Lung (tissue), 12 donors: Measurements from ENCODE around the gene AFF1. TPM values are rescaled to one million over a fixed set of nuclear protein-coding genes. Genes with fewer than 3 reads are reported as not detected.
"Not testable (repeated sequence)": the region's sequence is repeated elsewhere in the genome, so short reads cannot be mapped to it uniquely, and the experiment has no call there.

Experiments
- ATAC-seq: fragments of 200-7000 bp; cut with Tn5 transposase; one replicate; pipeline ENCODE4 v1.9.1; 2020; ENCODE audit warnings: moderate number of reproducible peaks; ENCODE audit not compliant: insufficient read depth, low FRiP score
- DNase-seq, 3 donors: peaks; one replicate each; pipeline ENCODE4 v3.0.0-alpha.2; 2013 to 2017
- H3K27ac ChIP-seq, 2 donors: one replicate each; pipeline ENCODE4 v1.5.1; 2013; ENCODE audit warnings: mild to moderate bottlenecking in 2 of 2, moderate library complexity in 2 of 2, control low read depth in 1 of 2, inconsistent platforms in 1 of 2, low read depth in 1 of 2, low read length in 1 of 2
- H3K27me3 ChIP-seq, 3 donors: one replicate each; pipeline ENCODE4 v1.5.1; 2013; ENCODE audit warnings: low read length in 2 of 3; ENCODE audit not compliant: control insufficient read depth in 3 of 3, insufficient read depth in 3 of 3
- H3K36me3 ChIP-seq, 4 donors: one replicate each; pipeline ENCODE4 v1.5.1; 2013; ENCODE audit warnings: low read length in 4 of 4, mild to moderate bottlenecking in 1 of 4, moderate library complexity in 1 of 4; ENCODE audit not compliant: control insufficient read depth in 4 of 4, insufficient read depth in 4 of 4
- H3K4me1 ChIP-seq, 5 donors: one replicate each; pipeline ENCODE4 v1.5.1; 2013; ENCODE audit warnings: low read length in 5 of 5, mild to moderate bottlenecking in 2 of 5, moderate library complexity in 1 of 5; ENCODE audit not compliant: control insufficient read depth in 5 of 5, insufficient read depth in 5 of 5
- H3K4me3 ChIP-seq: one replicate; pipeline ENCODE4 v1.5.1; 2013; ENCODE audit warnings: mild to moderate bottlenecking, control low read depth, moderate library complexity
- H3K9ac ChIP-seq, 2 donors: one replicate each; pipeline ENCODE4 v1.5.1; 2013; ENCODE audit warnings: low read length in 2 of 2, control low read depth in 1 of 2; ENCODE audit not compliant: insufficient read depth in 1 of 2
- H3K9me3 ChIP-seq, 4 donors: one replicate each; pipeline ENCODE4 v1.5.1; 2013; ENCODE audit warnings: low read length in 3 of 4, mild to moderate bottlenecking in 1 of 4, moderate library complexity in 1 of 4; ENCODE audit not compliant: control insufficient read depth in 4 of 4, insufficient read depth in 3 of 4
- WGBS, 2 donors: extraction: QIAGEN DNeasy Blood & Tissue Kit; methylation state at CpG; one replicate each; pipeline ENCODE4 v1.1.7; 2013; 5-methylcytosine and 5-hydroxymethylcytosine counted together
- polyA plus RNA-seq, 2 donors: library from polyadenylated mRNA; stranded (reverse); fragments of 200-250 nt; gene quantifications; one replicate each; pipeline ENCODE4 v1.2.1, GENCODE V29; 2013
- total RNA-seq, 2 donors: library from RNA; depleted of rRNA in 1 of 2; stranded (reverse); fragments of >200 nt in 1 of 2; gene quantifications; one replicate each; pipeline ENCODE4 v1.2.1, GENCODE V29; 2014 to 2021
- TF ChIP-seq, protein P1 (sequence below): IDR thresholded peaks from 2 replicates; pipeline ENCODE4 v1.5.1; 2012; ENCODE audit warnings: mild to moderate bottlenecking; ENCODE audit errors: control extremely low read depth, extremely low read depth
- donor health status: control.
- donor health status: control.
- donor health status: Bipolar disorder and iron deficiency.
- donor health status: healthy.
- donor health status: DM: yes; HTN: yes; CAD: no.

The AFF1 gene
- total and polyA plus RNA-seq, 4 donors: 9.5 to 79.0 (median 35.8) TPM

DNA sequence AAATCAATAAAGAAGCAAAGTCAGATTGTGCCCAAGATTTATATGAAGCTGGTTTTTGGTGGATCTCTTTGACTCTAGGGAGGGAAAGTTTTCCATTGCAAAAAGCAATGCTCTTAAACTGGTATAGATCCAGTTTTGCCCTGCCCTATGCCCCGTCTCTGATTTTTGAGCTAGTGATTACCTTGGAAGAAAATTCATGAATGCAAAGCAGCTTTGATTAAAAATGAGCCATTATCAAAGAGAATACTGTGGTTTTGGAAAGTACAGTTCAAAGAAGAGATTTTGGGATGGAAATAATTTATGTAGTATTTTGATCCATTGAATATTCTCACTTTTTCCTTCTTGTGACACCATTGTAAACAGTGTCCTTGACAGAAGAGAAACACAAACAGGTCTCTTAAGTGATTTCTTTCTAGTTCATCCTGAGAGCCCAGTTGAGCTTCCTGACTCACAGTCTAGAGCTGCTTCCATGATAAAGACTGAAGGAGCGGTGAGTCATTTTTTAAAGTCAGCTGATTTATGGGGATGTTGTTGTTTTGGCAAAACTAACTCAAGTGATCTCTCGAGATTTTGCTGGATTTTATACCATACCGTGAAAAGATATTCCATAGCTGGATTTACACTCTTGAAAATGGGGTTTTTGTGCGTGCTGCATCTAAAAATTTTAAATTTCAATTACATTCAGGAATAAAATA is 76.7 kb downstream of the AFF1 start:
- Histone ChIP-seq H3K9me3 (peaks cover 0 to 4% (median 0%) of the 10 kb centered on the region in 4 donors), H3K4me3 (no peak overlapping the region), H3K9ac (no peak overlapping the region), H3K36me3 (peaks cover 0 to 5% (median 0%) of the 10 kb centered on the region in 4 donors), H3K27ac (peak overlapping the region in 1 of 2 donors; percentile 67), H3K4me1 (peaks cover 5 to 46% (median 35%) of the 10 kb centered on the region in 5 donors), H3K27me3 (no peaks in the 10 kb centered on the region)
- TF ChIP-seq, protein P1, sequence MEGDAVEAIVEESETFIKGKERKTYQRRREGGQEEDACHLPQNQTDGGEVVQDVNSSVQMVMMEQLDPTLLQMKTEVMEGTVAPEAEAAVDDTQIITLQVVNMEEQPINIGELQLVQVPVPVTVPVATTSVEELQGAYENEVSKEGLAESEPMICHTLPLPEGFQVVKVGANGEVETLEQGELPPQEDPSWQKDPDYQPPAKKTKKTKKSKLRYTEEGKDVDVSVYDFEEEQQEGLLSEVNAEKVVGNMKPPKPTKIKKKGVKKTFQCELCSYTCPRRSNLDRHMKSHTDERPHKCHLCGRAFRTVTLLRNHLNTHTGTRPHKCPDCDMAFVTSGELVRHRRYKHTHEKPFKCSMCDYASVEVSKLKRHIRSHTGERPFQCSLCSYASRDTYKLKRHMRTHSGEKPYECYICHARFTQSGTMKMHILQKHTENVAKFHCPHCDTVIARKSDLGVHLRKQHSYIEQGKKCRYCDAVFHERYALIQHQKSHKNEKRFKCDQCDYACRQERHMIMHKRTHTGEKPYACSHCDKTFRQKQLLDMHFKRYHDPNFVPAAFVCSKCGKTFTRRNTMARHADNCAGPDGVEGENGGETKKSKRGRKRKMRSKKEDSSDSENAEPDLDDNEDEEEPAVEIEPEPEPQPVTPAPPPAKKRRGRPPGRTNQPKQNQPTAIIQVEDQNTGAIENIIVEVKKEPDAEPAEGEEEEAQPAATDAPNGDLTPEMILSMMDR: no peak
- WGBS, 2 donors: 44 to 47% methylated on average over 5 of the region's 5 CpGs
- no peak for ATAC-seq
- DNase-seq: no peak

DNA sequence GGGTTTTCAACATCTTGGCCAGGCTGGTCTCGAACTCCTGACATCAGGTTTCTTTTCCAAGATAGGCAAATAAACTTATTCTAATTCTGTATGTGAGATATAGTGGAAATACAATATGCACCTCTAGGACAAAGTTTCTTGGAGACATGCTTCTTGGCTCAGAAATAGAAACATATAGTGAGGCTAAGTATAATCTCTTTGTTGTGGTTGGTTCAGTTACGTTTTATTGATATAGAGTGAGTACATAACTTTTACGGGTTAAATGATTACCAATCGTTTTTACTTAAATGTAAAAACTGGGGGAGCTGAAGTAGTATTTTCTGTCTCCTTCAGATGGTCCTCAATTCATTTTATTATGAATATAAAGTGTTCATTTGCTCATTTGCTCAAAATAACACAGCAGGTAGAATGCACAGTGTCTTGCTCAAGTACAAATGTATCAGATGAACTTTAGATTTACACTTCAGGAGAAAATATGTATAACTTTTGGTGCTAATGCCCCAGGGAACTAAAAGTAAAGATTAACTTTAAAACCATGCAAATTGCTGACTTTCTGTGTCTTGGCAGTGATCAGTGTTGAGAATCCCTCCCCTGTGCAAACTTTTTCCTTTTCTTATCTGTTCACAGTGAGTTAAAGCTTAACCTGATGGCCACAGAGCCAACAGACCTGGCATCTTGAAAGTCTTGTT is 77.6 kb downstream of the AFF1 start:
- H3K9me3 ChIP-seq: peaks cover 0 to under 1% (median 0%) of the 10 kb centered on the region in 4 donors
- H3K36me3 ChIP-seq: peaks cover 0 to 2% (median 0%) of the 10 kb centered on the region in 4 donors
- no peak overlapping the region for H3K27ac ChIP-seq
- no peaks in the 10 kb centered on the region for H3K27me3 ChIP-seq
- 52 to 57% methylated on average over 4 of the region's 4 CpGs for WGBS, 2 donors
- peaks cover 5 to 46% (median 35%) of the 10 kb centered on the region in 5 donors for H3K4me1 ChIP-seq
- no peak overlapping the region for H3K9ac ChIP-seq
- TF ChIP-seq, protein P1: no peak
- no peak for ATAC-seq
- no peak for DNase-seq
- no peak overlapping the region for H3K4me3 ChIP-seq

DNA sequence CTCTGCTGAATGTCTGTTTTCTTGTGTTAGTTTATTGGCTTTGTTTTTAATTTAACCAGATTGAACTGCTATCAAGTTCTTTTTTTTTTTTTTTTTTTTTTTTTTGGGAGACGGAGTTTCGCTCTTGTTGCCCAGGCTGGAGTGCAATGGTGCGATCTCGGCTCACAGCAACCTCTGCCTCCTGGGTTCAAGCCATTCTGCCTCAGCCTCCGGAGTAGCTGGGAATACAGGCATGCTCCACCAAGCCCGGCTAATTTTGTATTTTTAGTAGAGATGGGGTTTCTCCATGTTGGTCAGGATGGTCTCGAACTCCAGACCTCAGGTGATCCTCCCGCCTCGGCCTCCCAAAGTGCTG is 78.1 kb downstream of the AFF1 start:
- H3K27me3 ChIP-seq, DNase-seq, H3K9me3 ChIP-seq, H3K27ac ChIP-seq, H3K36me3 ChIP-seq, H3K9ac ChIP-seq, ATAC-seq, H3K4me3 ChIP-seq: not testable (repeated sequence)
- peaks cover 5 to 46% (median 35%) of the 10 kb centered on the region in 5 donors for H3K4me1 ChIP-seq
- WGBS, 2 donors: 72 to 91% methylated on average over 7 to 9 of the region's 9 CpGs

DNA sequence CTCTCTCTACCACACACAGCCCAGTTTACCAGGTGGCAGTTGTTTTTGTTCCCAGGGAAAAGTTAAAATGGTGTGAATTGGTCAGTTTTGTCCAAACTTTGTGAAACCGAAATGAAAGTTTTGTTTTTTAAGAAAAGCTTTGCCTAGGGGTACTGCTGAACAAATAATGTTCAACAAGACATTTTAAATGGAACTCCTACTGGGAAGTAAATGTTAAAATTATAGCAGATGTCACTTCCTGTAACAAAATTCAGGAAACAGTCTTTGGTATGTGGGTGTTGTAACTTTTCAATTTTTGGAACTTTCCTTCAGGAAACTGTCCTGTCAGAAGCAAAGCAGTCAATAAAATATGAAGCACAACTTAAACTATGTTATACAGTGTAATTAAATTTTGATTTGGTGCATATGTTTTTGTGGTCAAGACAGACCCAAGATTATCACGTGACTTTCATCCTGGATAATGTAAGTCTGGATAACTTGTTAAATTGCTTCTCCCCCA is 79.5 kb downstream of the AFF1 start:
- Histone ChIP-seq H3K4me1 (peaks cover 9 to 46% (median 33%) of the 10 kb centered on the region in 5 donors), H3K27ac (peak overlapping the region; percentile 60 to 90), H3K36me3 (no peaks in the 10 kb centered on the region), H3K9ac (peak overlapping the region in 1 of 2 donors; percentile 52), H3K4me3 (no peak overlapping the region), H3K9me3 (no peaks in the 10 kb centered on the region), H3K27me3 (no peaks in the 10 kb centered on the region)
- DNase-seq (peak in 2 of 3 donors; percentile 79 to 83), ATAC-seq (no peak)
- TF ChIP-seq, protein P1: no peak
- 10 to 19% methylated on average over 2 of the region's 2 CpGs for WGBS, 2 donors
